ENCODE data around the gene FRYL.

DNA sequence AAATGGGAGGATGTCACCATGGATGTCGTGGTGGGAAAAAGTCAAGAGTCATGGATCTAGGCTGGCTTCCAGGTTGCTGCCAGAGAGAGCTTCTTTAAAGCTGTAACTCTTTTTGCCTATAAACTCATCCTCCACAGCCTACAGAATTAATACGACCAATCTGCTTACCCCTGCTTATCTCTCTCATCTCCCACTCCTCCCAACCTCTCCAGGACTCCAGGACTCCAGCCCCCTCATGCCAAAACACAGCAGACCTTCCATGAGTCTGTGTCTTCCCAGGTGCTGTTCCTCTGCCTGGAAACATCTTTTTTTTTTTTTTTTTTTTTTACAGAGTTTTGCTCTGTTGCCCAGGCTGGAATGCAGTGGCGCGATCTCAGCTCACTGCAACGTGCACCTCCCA is 312.2 kb downstream of the FRYL start:
- TF ChIP-seq, protein P1, sequence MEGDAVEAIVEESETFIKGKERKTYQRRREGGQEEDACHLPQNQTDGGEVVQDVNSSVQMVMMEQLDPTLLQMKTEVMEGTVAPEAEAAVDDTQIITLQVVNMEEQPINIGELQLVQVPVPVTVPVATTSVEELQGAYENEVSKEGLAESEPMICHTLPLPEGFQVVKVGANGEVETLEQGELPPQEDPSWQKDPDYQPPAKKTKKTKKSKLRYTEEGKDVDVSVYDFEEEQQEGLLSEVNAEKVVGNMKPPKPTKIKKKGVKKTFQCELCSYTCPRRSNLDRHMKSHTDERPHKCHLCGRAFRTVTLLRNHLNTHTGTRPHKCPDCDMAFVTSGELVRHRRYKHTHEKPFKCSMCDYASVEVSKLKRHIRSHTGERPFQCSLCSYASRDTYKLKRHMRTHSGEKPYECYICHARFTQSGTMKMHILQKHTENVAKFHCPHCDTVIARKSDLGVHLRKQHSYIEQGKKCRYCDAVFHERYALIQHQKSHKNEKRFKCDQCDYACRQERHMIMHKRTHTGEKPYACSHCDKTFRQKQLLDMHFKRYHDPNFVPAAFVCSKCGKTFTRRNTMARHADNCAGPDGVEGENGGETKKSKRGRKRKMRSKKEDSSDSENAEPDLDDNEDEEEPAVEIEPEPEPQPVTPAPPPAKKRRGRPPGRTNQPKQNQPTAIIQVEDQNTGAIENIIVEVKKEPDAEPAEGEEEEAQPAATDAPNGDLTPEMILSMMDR (IDR thresholded peaks at IDR 0.05; ENCODE audit: insufficient read depth, low read length, poor library complexity, severe bottlenecking), result no peak
- no peak for TF ChIP-seq EZH2phosphoT487 (conservative IDR thresholded peaks at IDR 0.05; ENCODE audit: low read length)

Data from SU-DHL-6 (cell line).